H1 (cell line): ENCODE measurements around the gene SLC44A5.

Experiments
- ASH2L ChIP-seq: fragments of 200-600, 300-600 bp; sonication (generic); IDR thresholded peaks from one replicate; pipeline ENCODE4 v1.7.1; 2017; ENCODE audit warnings: low read length
- CEBPB ChIP-seq: IDR thresholded peaks from 2 replicates; pipeline ENCODE4 v1.6.1; 2012; ENCODE audit warnings: low read depth, low read length
- CTCF ChIP-seq, 3 experiments: IDR thresholded peaks; 1 replicate in 2 of 3; 2 replicates in 1 of 3; pipeline versions ENCODE4 v1.5.1 to v1.6.1; 2011; ENCODE audit warnings: low read length in 3 of 3, mild to moderate bottlenecking in 3 of 3, inconsistent platforms in 2 of 3, low read depth in 1 of 3, moderate library complexity in 1 of 3; ENCODE audit not compliant: insufficient read depth in 1 of 3; ENCODE audit errors: control extremely low read depth in 1 of 3
- EP300 ChIP-seq, 2 experiments: IDR thresholded peaks; 1 replicate in 1 of 2; 2 replicates in 1 of 2; pipeline ENCODE4 v1.6.1; 2011 to 2012; ENCODE audit warnings: low read depth in 2 of 2, low read length in 2 of 2, mild to moderate bottlenecking in 2 of 2, borderline replicate concordance in 1 of 2, inconsistent platforms in 1 of 2, moderate library complexity in 1 of 2
- EZH2 ChIP-seq: fragments of 200-600 bp; sonication (generic); IDR thresholded peaks from 2 replicates; pipeline ENCODE4 v1.7.1; 2012; ENCODE audit warnings: low read depth, mild to moderate bottlenecking, moderate library complexity, low read length, inconsistent platforms; ENCODE audit not compliant: severe bottlenecking
- GABPA ChIP-seq: IDR thresholded peaks from 2 replicates; pipeline ENCODE4 v1.6.1; 2011; ENCODE audit warnings: mild to moderate bottlenecking, low read length, moderate library complexity, borderline replicate concordance; ENCODE audit not compliant: insufficient read depth
- MAFK ChIP-seq: IDR thresholded peaks from 2 replicates; pipeline ENCODE4 v1.6.1; 2012; ENCODE audit warnings: low read depth, mild to moderate bottlenecking, improper control_type of control experiment, low read length
- POLR2AphosphoS5 ChIP-seq: IDR thresholded peaks from 2 replicates; pipeline ENCODE4 v1.6.1; 2011; ENCODE audit warnings: low read depth, low read length
- RFX5 ChIP-seq: IDR thresholded peaks from 2 replicates; pipeline ENCODE4 v1.6.1; 2011; ENCODE audit warnings: low read depth, low read length, improper control_type of control experiment, borderline replicate concordance
- SAP30 ChIP-seq: fragments of 300-600 bp; sonication (generic); IDR thresholded peaks from 2 replicates; pipeline ENCODE4 v1.7.1; 2012; ENCODE audit warnings: low read length, moderate library complexity, mild to moderate bottlenecking, inconsistent platforms; ENCODE audit not compliant: insufficient read depth, insufficient replicate concordance
- SP1 ChIP-seq: IDR thresholded peaks from 2 replicates; pipeline ENCODE4 v1.6.1; 2011; ENCODE audit warnings: low read depth, low read length
- TAF1 ChIP-seq: IDR thresholded peaks from 2 replicates; pipeline ENCODE4 v1.6.1; 2011; ENCODE audit warnings: mild to moderate bottlenecking, low read depth, low read length
- TBP ChIP-seq: IDR thresholded peaks from 2 replicates; pipeline ENCODE4 v1.6.1; 2011; ENCODE audit warnings: low read depth, low read length, improper control_type of control experiment
- TEAD4 ChIP-seq: IDR thresholded peaks from 2 replicates; pipeline ENCODE4 v1.6.1; 2012; ENCODE audit warnings: low read depth, low read length, inconsistent platforms, mixed read lengths

GRCh38 chr1:75421371-75421770, 189.5 kb downstream of the SLC44A5 start:
- TF ChIP-seq EZH2 (no peak), TBP (no peak), SP1 (no peak), CEBPB (no peak), POLR2AphosphoS5 (no peak), SAP30 (no peak), CTCF (IDR thresholded peaks at IDR 0.05; ENCODE audit: control extremely low read depth in 1 of 3, insufficient read depth in 1 of 3, low read depth in 1 of 3, low read length in 3 of 3) (no peak), MAFK (no peak), ASH2L (no peak), TAF1 (no peak), TEAD4 (no peak), RFX5 (no peak), EP300 (IDR thresholded peaks at IDR 0.05; ENCODE audit: borderline replicate concordance in 1 of 2, low read depth in 2 of 2, low read length in 2 of 2) (no peak), GABPA (no peak)
